Vagina (tissue), 2 donors: ENCODE data around the gene NOL6.

Experiments used
- POLR2A ChIP-seq, 2 donors: fragments of 450-650 bp; IDR thresholded peaks; one replicate each; pipeline ENCODE4 v1.6.1; 2017; ENCODE audit warnings: antibody characterized with exemption in 2 of 2, mild to moderate bottlenecking in 2 of 2, moderate library complexity in 2 of 2
- POLR2AphosphoS5 ChIP-seq, 2 donors: sonication (generic); formaldehyde crosslinking; IDR thresholded peaks; one replicate each; pipeline ENCODE4 v1.9.0; 2017; ENCODE audit warnings: antibody characterized with exemption in 2 of 2, mild to moderate bottlenecking in 2 of 2, low read depth in 1 of 2; ENCODE audit not compliant: insufficient read depth in 1 of 2
- TF ChIP-seq, protein P1 (sequence below), 3 experiments: fragments of 450-650 bp in 2 of 3; fragments of 200-600 bp in 1 of 3; sonication (generic) in 1 of 3; IDR thresholded peaks; one replicate each; pipeline ENCODE4 v1.5.1; 2017 to 2019; ENCODE audit warnings: antibody characterized with exemption in 3 of 3, mild to moderate bottlenecking in 2 of 3, moderate library complexity in 2 of 3

DNA sequence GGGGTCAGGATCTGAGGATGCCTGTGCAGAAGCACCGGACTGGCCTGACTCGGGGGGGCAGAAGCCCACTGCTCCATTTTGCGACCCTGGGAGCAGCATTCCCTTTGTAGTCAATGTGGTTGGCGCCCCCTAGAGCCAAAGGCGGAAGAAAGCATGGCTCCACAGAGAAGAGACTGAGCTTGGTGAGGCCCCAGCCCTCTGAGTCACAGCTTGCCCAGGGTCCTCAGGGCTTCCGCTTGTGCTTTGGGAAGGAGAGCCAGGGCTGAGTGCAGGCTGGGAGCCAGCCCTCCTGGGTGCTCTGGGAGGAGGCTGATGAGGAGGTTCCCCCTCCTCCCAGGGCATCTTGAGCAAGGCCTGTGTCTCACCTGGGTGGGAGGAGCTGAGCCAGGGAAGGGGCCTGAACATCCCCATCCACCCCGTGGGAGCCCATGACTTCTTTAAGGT, 20.9 kb downstream of the NOL6 start:
- TF ChIP-seq, protein P1, sequence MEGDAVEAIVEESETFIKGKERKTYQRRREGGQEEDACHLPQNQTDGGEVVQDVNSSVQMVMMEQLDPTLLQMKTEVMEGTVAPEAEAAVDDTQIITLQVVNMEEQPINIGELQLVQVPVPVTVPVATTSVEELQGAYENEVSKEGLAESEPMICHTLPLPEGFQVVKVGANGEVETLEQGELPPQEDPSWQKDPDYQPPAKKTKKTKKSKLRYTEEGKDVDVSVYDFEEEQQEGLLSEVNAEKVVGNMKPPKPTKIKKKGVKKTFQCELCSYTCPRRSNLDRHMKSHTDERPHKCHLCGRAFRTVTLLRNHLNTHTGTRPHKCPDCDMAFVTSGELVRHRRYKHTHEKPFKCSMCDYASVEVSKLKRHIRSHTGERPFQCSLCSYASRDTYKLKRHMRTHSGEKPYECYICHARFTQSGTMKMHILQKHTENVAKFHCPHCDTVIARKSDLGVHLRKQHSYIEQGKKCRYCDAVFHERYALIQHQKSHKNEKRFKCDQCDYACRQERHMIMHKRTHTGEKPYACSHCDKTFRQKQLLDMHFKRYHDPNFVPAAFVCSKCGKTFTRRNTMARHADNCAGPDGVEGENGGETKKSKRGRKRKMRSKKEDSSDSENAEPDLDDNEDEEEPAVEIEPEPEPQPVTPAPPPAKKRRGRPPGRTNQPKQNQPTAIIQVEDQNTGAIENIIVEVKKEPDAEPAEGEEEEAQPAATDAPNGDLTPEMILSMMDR (IDR thresholded peaks at IDR 0.05), result peak in 1 of 3 experiments; percentile 32
- TF ChIP-seq POLR2AphosphoS5 (IDR thresholded peaks at IDR 0.05; ENCODE audit: insufficient read depth in 1 of 2, low read depth in 1 of 2) (peak in 1 of 2 donors; percentile 60), POLR2A (IDR thresholded peaks at IDR 0.05) (no peak)
